VCaP (cell line): Measurements from ENCODE around the gene CMIP.

ENCODE experiments used
- H3K27ac ChIP-seq: fragments of 450-650 bp; 2 replicates; pipeline ENCODE4 v1.5.1; 2017
- CTCF ChIP-seq: fragments of 450-650 bp; conservative IDR thresholded peaks from 2 replicates; pipeline ENCODE4 v1.5.1; 2017; ENCODE audit warnings: mild to moderate bottlenecking, moderate library complexity

The CMIP gene

GRCh38 chr16:81640681-81641070 lies 196.1 kb downstream of the CMIP start:
- TF ChIP-seq CTCF = no peak
- H3K27ac ChIP-seq = no peak overlapping the region

GRCh38 chr16:81641395-81642106 lies 196.9 kb downstream of the CMIP start:
- no peak for TF ChIP-seq CTCF
- H3K27ac ChIP-seq = no peak overlapping the region

DNA sequence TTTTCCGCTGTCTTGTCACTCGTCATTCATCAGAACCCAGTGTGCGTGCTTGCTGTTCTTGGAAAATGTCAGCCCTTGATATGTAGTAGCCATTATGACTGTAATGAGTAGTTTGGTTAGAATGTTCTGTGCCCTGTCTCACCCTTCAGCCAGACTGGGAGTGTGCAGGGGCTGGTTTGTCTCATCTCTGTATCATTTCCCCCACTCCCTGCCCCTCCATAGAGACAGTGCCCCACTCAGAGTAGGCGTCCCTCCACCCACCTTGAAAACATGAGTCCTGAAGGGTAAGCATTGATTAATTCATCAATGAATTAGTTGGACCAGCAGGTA lies 197.5 kb downstream of the CMIP start:
- no peak overlapping the region for H3K27ac ChIP-seq
- no peak for TF ChIP-seq CTCF

DNA sequence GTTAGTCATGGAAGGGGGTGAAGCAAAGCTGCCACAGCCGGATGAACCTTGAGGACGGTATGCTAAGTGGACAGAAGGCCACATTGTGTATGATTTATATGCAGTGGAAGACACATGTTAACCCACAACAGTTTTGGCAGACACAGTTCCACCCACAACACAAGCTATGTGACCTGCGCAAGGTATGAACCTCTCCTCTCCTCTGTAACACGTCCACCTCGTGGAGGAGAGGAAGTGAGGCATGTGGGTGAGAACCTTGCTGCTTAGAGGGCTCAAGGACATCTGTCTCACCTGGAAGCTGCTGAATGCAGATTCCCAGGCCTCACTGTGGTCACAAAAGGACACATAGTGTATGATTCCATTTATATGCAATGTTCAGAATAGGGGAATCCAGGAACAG lies 198.3 kb downstream of the CMIP start:
- H3K27ac ChIP-seq = no peak overlapping the region
- TF ChIP-seq CTCF = no peak

- TF ChIP-seq CTCF = no peak
Observed at GRCh38 chr16:81645266-81645694, 200.7 kb downstream of the CMIP start.

GRCh38 chr16:81645925-81646324 lies 201.3 kb downstream of the CMIP start:
- TF ChIP-seq CTCF = no peak
- H3K27ac ChIP-seq = no peak overlapping the region; the same call in 1 of the 2 replicates

More at GRCh38 chr16:81645266-81645694, 200.7 kb downstream of the CMIP start:
- H3K27ac ChIP-seq = peak overlapping the region; percentile 30; the same call in 1 of the 2 replicates

DNA sequence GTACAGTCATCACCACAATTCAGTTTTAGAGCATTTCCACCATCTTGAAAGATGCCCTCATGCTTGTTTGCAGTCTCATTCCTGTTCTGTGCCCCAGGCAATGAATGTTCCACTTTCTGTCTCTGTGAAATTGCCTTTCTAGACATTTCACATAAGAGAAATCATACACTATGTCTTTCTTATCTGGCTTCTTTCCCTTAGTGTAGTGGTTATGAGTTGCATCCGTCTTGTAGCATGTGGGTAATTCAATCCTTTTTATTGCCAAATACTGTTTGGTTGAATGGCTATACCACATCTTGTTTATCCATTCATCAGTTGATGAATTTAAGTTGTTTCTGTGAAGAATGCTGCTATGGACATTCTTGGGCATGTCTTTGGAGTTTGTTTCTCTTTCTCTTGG lies 202.0 kb downstream of the CMIP start:
- no peak overlapping the region for H3K27ac ChIP-seq
- TF ChIP-seq CTCF = no peak
